GM21619 (cell line): ENCODE measurements around the gene ZNF287.
"Not testable (repeated sequence)": the region's sequence is repeated elsewhere in the genome, so short reads cannot be mapped to it uniquely, and the experiment has no call there.

ENCODE experiments used
- ATAC-seq: cut with Tn5 transposase; IDR thresholded peaks from one replicate; pipeline ENCODE4 v1.9.1; 2021; ENCODE audit not compliant: unreplicated experiment

ZNF287 gene

GRCh38 chr17:16568541-16569357 lies at the start of gene ZNF287:
Gene ZNF287, minus strand, starts transcription at chr17:16569204. Its CDS starts 1,473 bp downstream, at chr17:16567731.
- ATAC-seq = peak; percentile 96

- ATAC-seq = no peak
Observed at GRCh38 chr17:16617481-16618060, 48.6 kb upstream of the ZNF287 start.

GRCh38 chr17:16599537-16599936 lies 30.5 kb upstream of the ZNF287 start:
- no peak for ATAC-seq

- ATAC-seq = no peak
Observed at GRCh38 chr17:16593356-16594102, 24.5 kb upstream of the ZNF287 start.

GRCh38 chr17:16589097-16589969 lies 20.3 kb upstream of the ZNF287 start:
- peak; percentile 81 for ATAC-seq

- ATAC-seq = no peak
Observed at GRCh38 chr17:16585796-16586195, 16.8 kb upstream of the ZNF287 start.

- no peak for ATAC-seq
Observed at GRCh38 chr17:16584273-16584995, 15.4 kb upstream of the ZNF287 start.

- no peak for ATAC-seq
Observed at GRCh38 chr17:16583781-16584180, 14.8 kb upstream of the ZNF287 start.

- ATAC-seq = no peak
Observed at GRCh38 chr17:16573466-16573865, 4.5 kb upstream of the ZNF287 start.

GRCh38 chr17:16569358-16569712 lies 331 bp upstream of the ZNF287 start:
- peak; percentile 25 for ATAC-seq

GRCh38 chr17:16552637-16553045 lies 16.4 kb downstream of the ZNF287 start:
- no peak for ATAC-seq

- ATAC-seq = no peak
Observed at GRCh38 chr17:16551878-16552636, 16.9 kb downstream of the ZNF287 start.

- ATAC-seq = no peak
Observed at GRCh38 chr17:16537130-16537458, 31.9 kb downstream of the ZNF287 start.

- no peak for ATAC-seq
Observed at GRCh38 chr17:16534236-16534635, 34.8 kb downstream of the ZNF287 start.

- no peak for ATAC-seq
Observed at GRCh38 chr17:16529906-16530305, 39.1 kb downstream of the ZNF287 start.

GRCh38 chr17:16527298-16527697 lies 41.7 kb downstream of the ZNF287 start:
- no peak for ATAC-seq

GRCh38 chr17:16525556-16525955 lies 43.4 kb downstream of the ZNF287 start:
- ATAC-seq = not testable (repeated sequence)

- ATAC-seq = peak; percentile 77
Observed at GRCh38 chr17:16521070-16521727, 47.8 kb downstream of the ZNF287 start.

- no peak for ATAC-seq
Observed at GRCh38 chr17:16519021-16519420, 50.0 kb downstream of the ZNF287 start.
